Breast epithelium (tissue), 4 donors: Measurements from ENCODE around the gene SRP9. TPM values are rescaled to one million over a fixed set of nuclear protein-coding genes. Genes with fewer than 3 reads are reported as not detected.
"Not testable (repeated sequence)": the region's sequence is repeated elsewhere in the genome, so short reads cannot be mapped to it uniquely, and the experiment has no call there.

ENCODE experiments used
- DNase-seq, 2 donors: peaks; one replicate each; pipeline ENCODE4 v3.0.0-alpha.2; 2019; ENCODE audit warnings: low spot score in 2 of 2
- H3K27ac ChIP-seq, 2 donors: fragments of 200-600 bp; sonication (generic) in 1 of 2; one replicate each; pipeline ENCODE4 v1.5.1; 2016 to 2019; ENCODE audit warnings: mild to moderate bottlenecking in 1 of 2
- H3K27me3 ChIP-seq, 2 donors: fragments of 200-600 bp; sonication (generic) in 1 of 2; one replicate each; pipeline versions ENCODE4 v1.5.1 to v1.6.0; 2017 to 2019; ENCODE audit warnings: control low read depth in 1 of 2, mild to moderate bottlenecking in 1 of 2
- H3K36me3 ChIP-seq: fragments of 200-600 bp; one replicate; pipeline ENCODE4 v1.5.1; 2019
- H3K4me1 ChIP-seq, 2 donors: fragments of 200-600 bp; sonication (generic); one replicate each; pipeline ENCODE4 v1.5.1; 2016 to 2019; ENCODE audit warnings: control low read depth in 1 of 2
- H3K4me3 ChIP-seq, 3 donors: fragments of 200-600 bp; sonication (generic); 1 replicate in 2 of 3; 2 replicates in 1 of 3; pipeline ENCODE4 v1.5.1; 2016 to 2019; ENCODE audit warnings: mild to moderate bottlenecking in 3 of 3, moderate library complexity in 2 of 3
- H3K9me3 ChIP-seq, 2 donors: fragments of 200-600 bp; sonication (generic) in 1 of 2; one replicate each; pipeline ENCODE4 v1.5.1; 2016 to 2019; ENCODE audit warnings: control low read depth in 1 of 2
- POLR2A ChIP-seq: fragments of 450-650 bp; IDR thresholded peaks from one replicate; pipeline ENCODE4 v1.6.1; 2016; ENCODE audit warnings: antibody characterized with exemption, mild to moderate bottlenecking, moderate library complexity
- POLR2AphosphoS5 ChIP-seq, 3 donors: sonication (generic); formaldehyde crosslinking; IDR thresholded peaks; one replicate each; pipeline ENCODE4 v1.6.1; 2017; ENCODE audit warnings: antibody characterized with exemption in 3 of 3
- intact Hi-C: fragments of 100-400 bp; cut with DNase I; formaldehyde crosslinking; loops from one replicate; pipeline ENCODE4 v1.15.1; 2023; ENCODE audit warnings: low total_unique reads
- total RNA-seq, 3 donors: library from RNA; depleted of rRNA; stranded (reverse); fragments of >200 nt; gene quantifications; one replicate each; pipeline ENCODE4 v1.1.0, GENCODE V29; 2016
- TF ChIP-seq, protein P1 (sequence below), 3 donors: fragments of 450-650 bp; IDR thresholded peaks; one replicate each; pipeline ENCODE4 v1.5.1; 2016 to 2017; ENCODE audit warnings: antibody characterized with exemption in 3 of 3, mild to moderate bottlenecking in 3 of 3, moderate library complexity in 3 of 3

The SRP9 gene
- total RNA-seq, 3 donors from 2014 or later, result 168 to 251 (median 205) TPM

DNA sequence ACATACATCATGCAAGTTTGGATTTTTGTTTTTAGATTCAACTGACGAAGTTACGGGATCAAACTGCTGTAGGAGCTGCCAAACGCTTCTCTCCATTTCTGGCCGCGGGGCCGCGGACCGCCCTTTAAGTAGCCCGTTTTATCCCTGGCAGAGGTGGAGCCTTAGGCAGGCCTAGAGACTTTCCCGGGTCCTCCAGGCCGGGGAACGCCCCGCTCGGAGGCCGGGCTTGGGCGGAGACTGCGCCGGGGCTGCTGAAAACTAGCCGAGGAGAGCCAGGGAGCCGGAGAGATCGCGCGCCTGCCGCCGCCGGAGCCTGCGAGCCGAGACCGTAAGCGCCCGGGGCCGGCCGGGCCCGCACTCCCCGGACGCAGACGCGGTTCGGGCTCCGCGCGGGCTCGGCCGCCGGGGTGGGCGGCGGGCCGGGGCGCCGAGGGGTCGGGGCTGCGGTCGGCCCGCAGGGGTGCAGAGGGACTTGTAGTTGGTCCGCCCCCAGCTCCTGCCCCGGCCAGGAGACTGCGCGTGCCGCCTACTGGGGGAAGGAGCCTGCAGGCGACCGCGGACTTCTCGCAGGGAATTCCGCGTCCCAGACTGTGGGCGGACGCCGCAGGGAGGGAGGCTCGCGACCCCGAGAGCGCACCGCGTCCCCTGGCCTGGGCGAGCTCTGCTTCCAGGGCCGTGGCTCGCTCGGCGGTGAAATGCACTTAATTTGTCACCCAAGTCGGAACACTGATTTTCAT, 32.4 kb downstream of the SRP9 start, which contains the start of gene EPHX1:
Gene EPHX1, plus strand, starts transcription at position 283 of the 737 bp plus-strand sequence. CDS start 18,606 bp downstream, outside the sequence.
- intact Hi-C loops, result loop anchor here (2.0 kb wide), 1 partner anchor 35 kb away; no protein-coding TSS in a partner anchor
- H3K4me1 ChIP-seq, result peaks cover 6 to 10% of the 10 kb centered on the region in 2 donors
- peak in 1 of 3 donors; percentile 5 for TF ChIP-seq POLR2AphosphoS5 (IDR thresholded peaks at IDR 0.05)
- TF ChIP-seq, protein P1, sequence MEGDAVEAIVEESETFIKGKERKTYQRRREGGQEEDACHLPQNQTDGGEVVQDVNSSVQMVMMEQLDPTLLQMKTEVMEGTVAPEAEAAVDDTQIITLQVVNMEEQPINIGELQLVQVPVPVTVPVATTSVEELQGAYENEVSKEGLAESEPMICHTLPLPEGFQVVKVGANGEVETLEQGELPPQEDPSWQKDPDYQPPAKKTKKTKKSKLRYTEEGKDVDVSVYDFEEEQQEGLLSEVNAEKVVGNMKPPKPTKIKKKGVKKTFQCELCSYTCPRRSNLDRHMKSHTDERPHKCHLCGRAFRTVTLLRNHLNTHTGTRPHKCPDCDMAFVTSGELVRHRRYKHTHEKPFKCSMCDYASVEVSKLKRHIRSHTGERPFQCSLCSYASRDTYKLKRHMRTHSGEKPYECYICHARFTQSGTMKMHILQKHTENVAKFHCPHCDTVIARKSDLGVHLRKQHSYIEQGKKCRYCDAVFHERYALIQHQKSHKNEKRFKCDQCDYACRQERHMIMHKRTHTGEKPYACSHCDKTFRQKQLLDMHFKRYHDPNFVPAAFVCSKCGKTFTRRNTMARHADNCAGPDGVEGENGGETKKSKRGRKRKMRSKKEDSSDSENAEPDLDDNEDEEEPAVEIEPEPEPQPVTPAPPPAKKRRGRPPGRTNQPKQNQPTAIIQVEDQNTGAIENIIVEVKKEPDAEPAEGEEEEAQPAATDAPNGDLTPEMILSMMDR (IDR thresholded peaks at IDR 0.05), result peak in 2 of 3 donors; percentile 12 to 22
- TF ChIP-seq POLR2A, result no peak
- H3K9me3 ChIP-seq, result no peaks in the 10 kb centered on the region
- H3K27ac ChIP-seq, result peak within 1 kb of the TSS; percentile 82 to 91
- H3K27me3 ChIP-seq, result no peaks in the 10 kb centered on the region
- H3K4me3 ChIP-seq, result peak within 1 kb of the TSS; percentile 60 to 77 (median 76)
- peak; percentile 83 to 87 for DNase-seq
- no peaks in the 10 kb centered on the region for H3K36me3 ChIP-seq

DNA sequence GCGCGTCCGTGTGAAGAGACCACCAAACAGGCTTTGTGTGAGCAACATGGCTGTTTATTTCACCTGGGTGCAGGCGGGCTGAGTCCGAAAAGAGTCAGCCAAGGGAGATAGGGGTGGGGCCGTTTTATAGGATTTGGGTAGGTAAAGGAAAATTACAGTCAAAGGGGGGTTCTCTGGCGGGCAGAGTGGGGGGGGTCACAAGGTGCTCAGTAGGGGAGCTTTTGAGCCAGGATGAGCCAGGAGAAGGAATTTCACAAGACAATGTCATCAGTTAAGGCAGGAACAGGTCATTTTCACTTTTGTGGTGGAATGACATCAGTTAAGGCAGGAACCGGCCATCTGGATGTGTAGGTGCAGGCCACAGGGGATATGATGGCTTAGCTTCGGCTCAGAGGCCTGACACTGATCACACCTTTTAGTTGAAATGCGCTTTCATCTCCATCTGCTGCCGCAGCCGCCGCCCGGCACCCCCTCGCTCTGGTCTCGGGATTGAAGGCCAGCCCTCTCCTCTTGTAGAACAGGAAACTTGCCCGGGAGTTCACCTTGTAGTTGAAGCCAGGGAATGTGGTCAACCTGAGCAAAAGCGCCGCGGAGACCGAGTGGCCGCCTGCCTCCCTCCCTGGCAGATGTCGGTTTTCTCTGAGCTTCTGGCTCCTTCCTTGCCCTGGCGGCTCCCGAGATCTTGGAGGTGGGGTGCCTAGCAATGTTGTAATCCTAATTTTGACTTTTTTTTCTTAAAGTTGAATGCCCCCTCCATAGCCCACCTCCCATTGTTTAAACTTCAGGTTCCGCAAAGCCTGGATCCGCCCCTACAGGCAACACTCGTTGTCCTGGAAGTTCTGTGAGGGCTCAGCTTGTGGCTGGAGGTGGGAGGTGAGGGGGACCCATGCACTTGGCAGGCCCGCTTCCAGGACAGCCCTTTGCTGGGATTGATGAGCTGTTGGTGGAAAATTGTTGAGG, 33.2 kb downstream of the SRP9 start:
- H3K9me3 ChIP-seq, intact Hi-C loops, H3K36me3 ChIP-seq, H3K27me3 ChIP-seq: not testable (repeated sequence)
- peaks cover 6 to 10% of the 10 kb centered on the region in 2 donors for H3K4me1 ChIP-seq
- DNase-seq, result peak; percentile 64 to 68
- peak overlapping the region; percentile 82 to 91 for H3K27ac ChIP-seq
- TF ChIP-seq POLR2AphosphoS5 (IDR thresholded peaks at IDR 0.05), result peak in 1 of 3 donors; percentile 10
- H3K4me3 ChIP-seq, result peak overlapping the region; percentile 60 to 77 (median 76)

DNA sequence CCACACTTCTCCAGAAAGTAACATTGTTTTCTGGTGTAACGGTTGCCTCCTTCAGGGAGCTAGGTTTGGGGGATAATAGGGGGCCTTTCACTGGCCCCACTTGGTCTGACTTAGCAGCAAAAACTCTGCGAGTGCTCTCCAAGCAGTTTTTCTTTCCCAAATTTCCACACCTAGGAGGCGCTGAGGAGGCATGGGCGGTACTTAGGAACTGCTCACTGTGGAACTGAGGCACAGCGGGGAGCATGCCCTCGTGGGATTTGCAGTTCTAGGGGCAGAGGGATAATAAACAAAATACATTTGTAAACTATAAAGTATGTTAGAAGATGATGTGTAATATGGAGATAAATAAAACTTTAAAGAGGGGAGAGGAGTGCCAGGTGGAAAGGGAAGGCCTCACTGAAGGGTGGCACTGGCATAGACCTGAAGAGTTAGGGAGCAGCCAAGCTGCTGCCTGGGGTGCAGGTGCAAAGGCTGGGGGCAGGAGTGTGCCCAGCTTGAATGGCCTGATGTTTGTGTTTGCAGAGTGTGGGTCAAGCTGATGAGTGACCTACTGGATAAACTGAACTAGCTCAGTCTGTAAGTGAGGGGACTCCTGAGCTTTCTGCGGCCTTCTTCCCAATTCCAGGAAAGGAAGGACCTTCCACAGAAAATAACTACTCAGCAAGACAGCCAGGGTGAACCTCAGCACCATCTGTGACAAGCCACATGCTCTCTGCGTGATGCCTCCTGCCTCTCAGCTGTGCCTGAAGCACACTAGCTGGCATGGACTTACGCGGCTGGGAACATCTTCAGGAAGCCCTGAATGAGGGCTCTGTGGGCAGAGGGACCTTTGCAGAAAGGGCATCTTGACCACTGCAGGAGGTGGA, 34.2 kb downstream of the SRP9 start:
- TF ChIP-seq POLR2A (no peak), POLR2AphosphoS5 (IDR thresholded peaks at IDR 0.05) (no peak)
- TF ChIP-seq, protein P1 (IDR thresholded peaks at IDR 0.05), result no peak
- intact Hi-C loops, result no loop called here
- peaks cover 13 to 14% of the 10 kb centered on the region in 2 donors for H3K4me1 ChIP-seq

GRCh38 chr1:225812488-225813213, 35.0 kb downstream of the SRP9 start:
- intact Hi-C loops, result no loop called here
- Histone ChIP-seq H3K4me3 (no peak overlapping the region), H3K27ac (peak overlapping the region; percentile 67 to 91), H3K27me3 (no peaks in the 10 kb centered on the region), H3K4me1 (peaks cover 21 to 22% of the 10 kb centered on the region in 2 donors), H3K9me3 (no peaks in the 10 kb centered on the region), H3K36me3 (no peaks in the 10 kb centered on the region)
- TF ChIP-seq POLR2AphosphoS5 (IDR thresholded peaks at IDR 0.05) (no peak), POLR2A (no peak)
- TF ChIP-seq, protein P1 (IDR thresholded peaks at IDR 0.05), result no peak
- no peak for DNase-seq

More for the DNA sequence above, 34.2 kb downstream of the SRP9 start:
- peak overlapping the region; percentile 60 to 77 (median 76) for H3K4me3 ChIP-seq
- no peaks in the 10 kb centered on the region for H3K36me3 ChIP-seq
- peak overlapping the region; percentile 82 to 91 for H3K27ac ChIP-seq
- no peak for DNase-seq
- no peaks in the 10 kb centered on the region for H3K9me3 ChIP-seq
- H3K27me3 ChIP-seq, result no peaks in the 10 kb centered on the region
